ENCODE results near the gene ARHGAP24. TPM values are rescaled to one million over a fixed set of nuclear protein-coding genes. Genes with fewer than 3 reads are reported as not detected.
"Not testable (repeated sequence)": the region's sequence is repeated elsewhere in the genome, so short reads cannot be mapped to it uniquely, and the experiment has no call there.

The ARHGAP24 gene
- polyA plus RNA-seq, 3 donors, result 12.5 to 32.0 (median 18.8) TPM

DNA sequence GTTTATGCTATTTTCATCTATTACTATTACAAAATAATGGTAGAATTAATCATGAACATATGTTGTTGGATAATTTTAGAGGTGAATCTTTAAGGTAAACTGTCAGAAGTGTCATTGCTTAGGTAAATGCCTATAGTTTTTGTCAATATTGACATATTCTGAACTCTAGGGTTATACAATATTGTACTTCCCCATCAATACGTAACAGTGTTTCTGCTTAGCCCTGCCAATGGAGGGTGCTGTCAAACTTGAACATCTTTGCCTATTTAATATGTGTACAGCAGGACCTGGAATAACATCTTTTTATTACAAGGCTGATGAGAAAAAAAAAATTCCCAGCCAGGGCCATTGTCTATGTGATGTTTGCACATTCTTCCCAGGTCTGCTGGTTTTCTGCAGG, 40.8 kb downstream of the ARHGAP24 start:
- Histone ChIP-seq H3K27ac (ENCODE audit: low read depth in 1 of 2, low read length in 2 of 2) (no peak overlapping the region), H2AFZ (ENCODE audit: insufficient read depth, low read depth, low read length, poor library complexity, severe bottlenecking) (no peak overlapping the region), H3K9me3 (replicated peaks in 1 of 2; ENCODE audit: control insufficient read depth in 1 of 2, insufficient read depth in 1 of 2, low read length in 2 of 2) (no peaks in the 10 kb centered on the region), H3K79me2 (ENCODE audit: insufficient read depth, low read length) (peaks cover 14% of the 10 kb centered on the region), H3K9ac (ENCODE audit: insufficient read depth, low read length, poor library complexity, severe bottlenecking) (no peak overlapping the region), H3K4me1 (ENCODE audit: control insufficient read depth in 1 of 2, insufficient read depth in 2 of 2, low read length in 2 of 2) (peaks cover 0 to 3% of the 10 kb centered on the region in 2 donors), H3K36me3 (replicated peaks in 1 of 2; ENCODE audit: control insufficient read depth in 1 of 2, insufficient read depth in 2 of 2, low read length in 2 of 2) (no peaks in the 10 kb centered on the region), H4K20me1 (ENCODE audit: insufficient read depth, low read length) (peaks cover 77% of the 10 kb centered on the region), H3K4me2 (replicated peaks; ENCODE audit: extremely low read depth, low read length, poor library complexity, severe bottlenecking) (no peak overlapping the region), H3K27me3 (ENCODE audit: control insufficient read depth in 2 of 2, insufficient read depth in 2 of 2, low read length in 2 of 2) (no peaks in the 10 kb centered on the region), H3K4me3 (replicated peaks in 1 of 3; ENCODE audit: low read depth in 2 of 3, low read length in 3 of 3) (no peak overlapping the region)
- WGBS (ENCODE audit: insufficient coverage), result no CpG with 5 or more reads among the region's 1 CpG
- H3K4me1 Mint-ChIP-seq, result peaks cover 9% of the 10 kb centered on the region
- intact Hi-C loops (cut with micrococcal nuclease), result no loop called here
- no peak overlapping the region for H3K4me3 Mint-ChIP-seq
- H3K27ac Mint-ChIP-seq, result no peak overlapping the region
- peaks cover 0 to 5% of the 10 kb centered on the region in 2 donors for H3K36me3 Mint-ChIP-seq
- DNase-seq, result no peak
- TF ChIP-seq, protein P1, sequence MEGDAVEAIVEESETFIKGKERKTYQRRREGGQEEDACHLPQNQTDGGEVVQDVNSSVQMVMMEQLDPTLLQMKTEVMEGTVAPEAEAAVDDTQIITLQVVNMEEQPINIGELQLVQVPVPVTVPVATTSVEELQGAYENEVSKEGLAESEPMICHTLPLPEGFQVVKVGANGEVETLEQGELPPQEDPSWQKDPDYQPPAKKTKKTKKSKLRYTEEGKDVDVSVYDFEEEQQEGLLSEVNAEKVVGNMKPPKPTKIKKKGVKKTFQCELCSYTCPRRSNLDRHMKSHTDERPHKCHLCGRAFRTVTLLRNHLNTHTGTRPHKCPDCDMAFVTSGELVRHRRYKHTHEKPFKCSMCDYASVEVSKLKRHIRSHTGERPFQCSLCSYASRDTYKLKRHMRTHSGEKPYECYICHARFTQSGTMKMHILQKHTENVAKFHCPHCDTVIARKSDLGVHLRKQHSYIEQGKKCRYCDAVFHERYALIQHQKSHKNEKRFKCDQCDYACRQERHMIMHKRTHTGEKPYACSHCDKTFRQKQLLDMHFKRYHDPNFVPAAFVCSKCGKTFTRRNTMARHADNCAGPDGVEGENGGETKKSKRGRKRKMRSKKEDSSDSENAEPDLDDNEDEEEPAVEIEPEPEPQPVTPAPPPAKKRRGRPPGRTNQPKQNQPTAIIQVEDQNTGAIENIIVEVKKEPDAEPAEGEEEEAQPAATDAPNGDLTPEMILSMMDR (IDR thresholded peaks at IDR 0.05), result no peak
- no peaks in the 10 kb centered on the region for H3K27me3 Mint-ChIP-seq (ENCODE audit: low read depth in 3 of 3)
- H3K9me3 Mint-ChIP-seq, result peaks cover 0 to 3% (median 0%) of the 10 kb centered on the region in 7 donors

DNA sequence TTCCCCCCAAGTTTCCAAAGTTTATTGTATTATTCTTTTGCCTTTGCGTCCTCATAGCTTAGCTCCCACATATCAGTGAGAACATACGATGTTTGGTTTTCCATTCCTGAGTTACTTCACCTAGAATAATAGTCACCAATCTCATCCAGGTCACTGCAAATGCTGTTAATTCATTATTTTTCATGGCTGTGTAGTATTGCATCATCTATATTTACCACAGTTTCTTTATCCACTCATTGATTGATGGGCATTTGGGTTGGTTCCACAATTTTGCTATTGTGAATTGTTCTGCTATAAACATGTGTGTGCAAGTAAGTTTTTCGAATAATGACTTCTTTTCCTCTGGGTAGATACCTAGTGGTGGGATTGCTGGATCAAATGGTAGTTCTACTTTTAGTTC, 43.6 kb downstream of the ARHGAP24 start:
- H3K27ac Mint-ChIP-seq, result peak overlapping the region in 1 of 7 donors; percentile 69
- H3K4me2 ChIP-seq (replicated peaks; ENCODE audit: extremely low read depth, low read length, poor library complexity, severe bottlenecking); H3K36me3 ChIP-seq (replicated peaks in 1 of 2; ENCODE audit: control insufficient read depth in 1 of 2, insufficient read depth in 2 of 2, low read length in 2 of 2); H3K27me3 Mint-ChIP-seq (ENCODE audit: low read depth in 3 of 3); H3K4me1 ChIP-seq (ENCODE audit: control insufficient read depth in 1 of 2, insufficient read depth in 2 of 2, low read length in 2 of 2); DNase-seq; H3K9me3 Mint-ChIP-seq; H2AFZ ChIP-seq (ENCODE audit: insufficient read depth, low read depth, low read length, poor library complexity, severe bottlenecking); H3K9me3 ChIP-seq (replicated peaks in 1 of 2; ENCODE audit: control insufficient read depth in 1 of 2, insufficient read depth in 1 of 2, low read length in 2 of 2); H3K4me3 ChIP-seq (replicated peaks in 1 of 3; ENCODE audit: low read depth in 2 of 3, low read length in 3 of 3); H3K9ac ChIP-seq (ENCODE audit: insufficient read depth, low read length, poor library complexity, severe bottlenecking); H3K27ac ChIP-seq (ENCODE audit: low read depth in 1 of 2, low read length in 2 of 2); intact Hi-C loops (cut with micrococcal nuclease); H3K27me3 ChIP-seq (ENCODE audit: control insufficient read depth in 2 of 2, insufficient read depth in 2 of 2, low read length in 2 of 2): not testable (repeated sequence)
- peaks cover 10% of the 10 kb centered on the region for H3K4me1 Mint-ChIP-seq
- 86% methylated on average over 1 of the region's 3 CpGs for WGBS (ENCODE audit: insufficient coverage)
- Histone ChIP-seq H3K79me2 (ENCODE audit: insufficient read depth, low read length) (peaks cover 12% of the 10 kb centered on the region), H4K20me1 (ENCODE audit: insufficient read depth, low read length) (peaks cover 86% of the 10 kb centered on the region)
- peaks cover 5 to 14% of the 10 kb centered on the region in 2 donors for H3K36me3 Mint-ChIP-seq
- peak overlapping the region in 1 of 2 donors; percentile 48 for H3K4me3 Mint-ChIP-seq

All from CD14-positive monocyte (primary cell).